GM21528 (cell line): ENCODE results near the gene BIRC5.

Experiments used
- ATAC-seq: cut with Tn5 transposase; IDR thresholded peaks from one replicate; pipeline ENCODE4 v1.9.1; 2021; ENCODE audit warnings: mild to moderate bottlenecking, moderate library complexity; ENCODE audit not compliant: unreplicated experiment, low FRiP score

Gene BIRC5

DNA sequence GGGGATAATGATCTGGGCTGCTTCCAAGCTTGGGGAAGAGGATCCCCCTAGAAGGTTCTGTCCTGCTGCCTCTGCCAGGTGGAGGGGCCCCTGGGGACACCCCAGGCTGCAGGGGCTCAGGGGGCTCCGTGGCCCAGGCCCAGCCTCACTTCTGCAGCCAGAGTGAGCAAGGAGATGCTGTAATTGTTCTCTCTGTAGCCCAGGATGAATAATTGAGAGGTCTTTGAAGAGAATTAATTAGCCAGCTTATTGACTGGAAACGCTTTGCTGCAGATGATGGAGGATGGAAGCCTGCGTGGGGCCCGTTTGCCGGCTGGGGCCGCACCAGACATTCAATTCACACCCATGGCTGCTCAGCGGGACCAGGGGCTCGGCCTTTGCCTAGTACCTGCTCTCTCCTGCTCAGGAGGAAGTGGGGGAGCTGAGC is 55.9 kb downstream of the BIRC5 start:
- ATAC-seq = no peak

DNA sequence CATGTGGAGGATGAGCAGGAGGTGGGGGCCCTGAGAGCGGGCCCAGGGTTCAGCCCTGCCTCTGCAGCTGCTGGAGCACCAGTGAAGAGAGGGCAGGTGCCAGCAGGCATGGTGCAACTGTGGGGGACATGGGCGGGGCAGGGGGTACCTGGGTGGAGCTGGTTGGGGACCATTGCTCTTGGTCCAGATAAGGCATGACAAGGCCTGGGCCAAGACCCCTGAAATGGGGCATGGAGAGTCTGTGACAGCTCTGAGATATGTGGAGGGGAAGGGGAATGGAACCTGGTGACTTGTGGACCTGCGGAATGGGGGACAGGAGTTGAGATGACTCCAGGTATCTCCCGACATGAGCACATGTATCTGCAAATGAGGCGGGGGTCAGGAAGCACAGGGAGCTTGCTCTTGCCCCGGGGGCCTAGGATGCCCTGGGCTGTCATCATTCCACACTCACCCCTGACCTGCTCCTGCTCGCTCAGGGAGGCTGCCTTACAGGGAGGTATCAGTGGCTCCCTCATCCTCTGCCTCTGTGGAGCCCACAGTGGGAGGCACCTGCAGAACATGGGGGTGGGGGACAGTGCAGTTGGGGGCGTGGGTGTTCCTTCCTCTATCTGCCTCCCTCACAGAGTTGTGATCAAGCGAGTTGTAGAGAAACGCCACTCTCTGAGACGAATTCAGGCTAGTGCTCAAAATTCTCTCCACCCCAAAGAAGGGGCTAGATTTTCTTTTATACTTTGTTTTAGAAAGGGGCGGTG is 57.5 kb downstream of the BIRC5 start:
- no peak for ATAC-seq

DNA sequence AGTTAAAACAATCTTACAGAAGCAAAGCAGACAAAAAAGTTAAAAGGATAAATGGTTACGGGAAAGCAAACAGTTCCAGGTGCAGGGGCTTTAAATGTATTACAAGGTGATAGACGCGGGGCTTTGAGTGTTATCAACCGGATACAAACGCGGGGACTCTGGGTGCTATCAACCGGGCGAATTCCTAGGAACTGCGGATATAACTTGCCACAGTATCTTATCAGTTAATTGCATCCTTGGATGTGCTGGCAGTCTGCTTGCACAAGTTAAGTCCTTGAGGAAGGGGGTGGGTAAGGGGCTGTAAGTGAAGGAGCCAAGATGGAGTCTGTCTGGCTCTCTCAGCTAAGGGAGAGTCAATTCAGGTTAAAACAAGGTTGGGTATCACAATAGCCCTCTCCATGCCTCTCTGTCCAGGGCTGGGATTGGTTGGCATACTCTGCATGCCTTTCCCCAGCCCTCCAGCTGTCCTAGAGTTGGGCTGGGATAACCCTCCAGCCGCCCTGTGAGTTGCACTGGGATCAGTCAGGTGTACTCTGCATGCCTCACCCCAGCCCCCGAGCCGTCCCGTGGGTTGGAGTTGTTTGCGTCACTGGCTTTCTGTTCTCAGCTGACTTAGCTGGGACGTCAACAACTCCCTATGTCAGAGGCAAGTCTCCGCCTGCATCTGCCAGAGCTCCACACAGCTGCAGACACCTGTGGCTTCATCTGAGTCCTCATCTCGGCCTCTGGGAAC is 58.3 kb downstream of the BIRC5 start:
- ATAC-seq = no peak

DNA sequence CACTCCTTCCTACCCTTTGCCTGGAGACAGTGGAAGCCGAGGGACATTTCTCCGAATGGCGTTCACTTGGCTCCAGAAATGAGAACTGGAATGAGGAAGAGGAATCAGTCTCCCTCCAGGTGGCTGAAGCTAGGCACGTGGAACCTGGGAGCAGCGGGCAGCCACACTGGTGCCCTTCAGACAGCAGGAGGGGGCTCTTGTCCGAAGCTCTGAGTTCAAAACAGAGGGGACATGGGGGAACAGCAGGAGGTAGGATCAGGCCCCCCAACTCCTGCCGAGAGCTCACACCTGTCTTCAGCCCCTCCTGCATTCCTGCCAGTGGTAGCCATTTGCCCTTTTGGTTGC is 58.8 kb downstream of the BIRC5 start:
- ATAC-seq = no peak

DNA sequence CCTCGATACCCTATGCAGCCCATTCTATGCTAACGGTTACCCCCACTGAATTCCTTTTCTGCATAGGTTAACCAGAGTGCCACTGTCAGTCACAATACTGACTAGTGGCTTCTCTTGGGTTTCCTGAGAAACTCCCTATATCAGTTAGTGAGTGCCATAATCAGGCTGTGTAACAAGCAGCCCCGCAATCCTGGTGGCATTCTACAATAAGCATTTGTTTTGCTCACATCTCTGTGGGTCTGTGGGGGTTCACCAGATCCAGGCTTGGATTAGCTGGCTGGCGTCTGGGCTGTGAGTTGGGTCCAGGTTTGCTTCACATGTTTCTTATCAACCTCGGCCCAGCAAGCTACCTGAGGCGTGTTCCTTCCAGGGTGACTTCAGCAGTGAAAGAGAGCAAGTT is 59.8 kb downstream of the BIRC5 start:
- ATAC-seq = no peak
